ENCODE measurements around the gene CYP2E1. TPM values are rescaled to one million over a fixed set of nuclear protein-coding genes. Genes with fewer than 3 reads are reported as not detected.
"Not testable (repeated sequence)": the region's sequence is repeated elsewhere in the genome, so short reads cannot be mapped to it uniquely, and the experiment has no call there.

Gene CYP2E1
- total and polyA plus RNA-seq, 10 of the 15 experiments (the other 5 are each of a cell fraction or from before 2014, with no cell fraction given): 0.09 to 1.9 (median 0.28) TPM; not detected in 3

DNA sequence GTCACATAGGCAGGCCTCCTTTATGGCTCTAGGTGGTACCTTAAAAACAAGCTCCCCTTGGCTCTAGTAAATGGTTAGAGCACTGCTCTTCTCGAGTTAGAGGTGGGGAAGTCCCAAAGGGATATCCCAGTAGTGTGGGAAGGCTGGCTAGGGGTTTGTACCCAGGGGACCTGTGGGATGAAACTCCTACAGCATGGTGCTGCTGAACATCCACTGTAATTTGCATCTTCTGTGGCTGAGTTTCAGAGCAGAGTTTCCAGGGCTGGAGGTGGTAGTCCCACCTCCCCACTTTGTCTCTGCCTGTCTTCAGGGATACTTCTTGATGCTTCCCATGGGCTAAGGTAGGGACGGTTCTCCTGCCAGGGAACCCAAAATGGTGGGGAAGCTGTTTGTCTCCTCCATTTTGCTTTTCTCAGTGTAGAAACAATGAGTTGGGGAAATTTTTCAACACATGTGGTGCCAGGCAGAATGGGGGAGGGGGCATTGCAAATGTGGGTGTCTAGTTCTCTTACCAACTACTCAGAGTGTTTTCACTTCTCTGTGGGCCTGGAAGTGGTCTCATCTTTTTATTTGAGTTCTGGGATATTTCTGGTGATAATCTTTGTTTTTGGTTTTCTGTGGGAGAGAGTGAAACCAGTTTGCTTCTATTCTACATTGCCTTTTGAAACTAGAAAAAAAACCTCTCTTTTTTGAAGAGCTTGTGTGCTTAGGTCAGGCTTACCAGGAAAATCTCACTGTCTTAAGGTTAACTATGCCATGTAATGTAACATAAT, 37.2 kb upstream of the CYP2E1 start:
- intact Hi-C loops (cut with micrococcal nuclease; ENCODE audit: unreplicated experiment): no loop called here
- POLR2A ChIA-PET: no interaction called here
- peak; percentile 59 for ATAC-seq

DNA sequence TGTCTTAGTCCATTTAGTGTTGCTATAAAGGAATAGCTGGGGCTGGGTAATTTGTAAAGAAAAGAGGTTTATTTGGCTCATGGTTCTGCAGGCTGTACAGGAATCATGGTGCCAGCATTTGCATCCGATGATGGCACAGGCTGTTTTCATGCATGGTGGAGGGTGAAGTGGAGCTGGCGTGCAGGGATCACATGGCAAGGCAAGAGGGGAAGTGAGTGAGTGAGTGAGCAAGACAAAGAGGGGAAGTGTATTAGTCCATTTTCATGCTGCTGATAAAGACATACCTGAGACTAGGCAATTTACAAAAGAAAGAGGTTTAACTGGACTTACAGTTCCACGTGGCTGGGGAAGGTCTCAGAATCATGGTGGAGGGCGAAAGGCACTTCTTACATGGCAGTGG, 33.6 kb upstream of the CYP2E1 start:
- DNase-seq (ENCODE audit: low read depth, low spot score); H3K27me3 ChIP-seq (replicated peaks in 1 of 2; ENCODE audit: control insufficient read depth in 2 of 2, insufficient read depth in 2 of 2, low read length in 1 of 2); H4K20me1 ChIP-seq (ENCODE audit: control insufficient read depth, insufficient read depth); H3K36me3 ChIP-seq (ENCODE audit: control insufficient read depth in 2 of 2, insufficient read depth in 2 of 2, low read length in 1 of 2); POLR2A ChIA-PET; H3K4me3 ChIP-seq; RAD21 ChIA-PET (ENCODE audit: unreplicated experiment); H2AFZ ChIP-seq (ENCODE audit: control insufficient read depth, low read depth, low read length); SMC1A ChIA-PET (ENCODE audit: uncharacterized antibody, unreplicated experiment); BruUV-seq (replicated peaks); H3K4me2 ChIP-seq (ENCODE audit: control insufficient read depth, insufficient read depth); intact Hi-C loops (cut with micrococcal nuclease; ENCODE audit: unreplicated experiment); H3K27ac ChIP-seq (ENCODE audit: control insufficient read depth, insufficient read depth); FAIRE-seq; in situ Hi-C loops (cut with MboI); H3K79me2 ChIP-seq (ENCODE audit: control insufficient read depth, insufficient read depth, low read length); H3K9ac ChIP-seq (ENCODE audit: control insufficient read depth, insufficient read depth, low read length); ATAC-seq: not testable (repeated sequence)
- CTCF ChIA-PET: interaction anchor here (1.9 kb wide), 1 partner anchor 55 kb away, joined by 5 read pairs; no protein-coding TSS in a partner anchor
- H3K9me3 ChIP-seq (replicated peaks; ENCODE audit: control insufficient read depth, insufficient read depth, low read length): peaks cover 25% of the 10 kb centered on the region
- H3K4me1 ChIP-seq (ENCODE audit: control insufficient read depth, insufficient read depth, low read length): peaks cover 14% of the 10 kb centered on the region
- WGBS (ENCODE audit: insufficient coverage, insufficient replicate concordance, low lambda C conversion rate, missing lambda C conversion rate): 1% methylated on average over 4 of the region's 4 CpGs

More for the DNA sequence above, 37.2 kb upstream of the CYP2E1 start:
- FAIRE-seq (no peak), DNase-seq (ENCODE audit: low read depth, low spot score) (peak; percentile 75)
- ChIA-PET RAD21 (ENCODE audit: unreplicated experiment) (interaction anchor here (1.3 kb wide), 1 partner anchor 161 kb away, joined by 5 read pairs; no protein-coding TSS in a partner anchor), SMC1A (ENCODE audit: uncharacterized antibody, unreplicated experiment) (interaction anchor here (1.1 kb wide), 1 partner anchor 160 kb away, joined by 3 read pairs; no protein-coding TSS in a partner anchor), CTCF (interaction anchor here (1.2 to 2.4 kb wide), 3 partner anchors 8 to 52 kb away, joined by 3 to 7 read pairs (median 5); no protein-coding TSS in a partner anchor)
- no peak overlapping the region for H3K4me3 ChIP-seq
- peaks cover 14% of the 10 kb centered on the region for H3K4me1 ChIP-seq (ENCODE audit: control insufficient read depth, insufficient read depth, low read length)
- no peaks in the 10 kb centered on the region for H3K27me3 ChIP-seq (replicated peaks in 1 of 2; ENCODE audit: control insufficient read depth in 2 of 2, insufficient read depth in 2 of 2, low read length in 1 of 2)
- in situ Hi-C loops (cut with MboI): no loop called here
- no peaks in the 10 kb centered on the region for H3K36me3 ChIP-seq (ENCODE audit: control insufficient read depth in 2 of 2, insufficient read depth in 2 of 2, low read length in 1 of 2)
- no peak overlapping the region; the same call in 1 of the 2 replicates for H3K9ac ChIP-seq (ENCODE audit: control insufficient read depth, insufficient read depth, low read length)
- H3K79me2 ChIP-seq (ENCODE audit: control insufficient read depth, insufficient read depth, low read length): no peaks in the 10 kb centered on the region
- H3K27ac ChIP-seq (ENCODE audit: control insufficient read depth, insufficient read depth): peak overlapping the region; percentile 69
- no TSS peak for BruUV-seq (replicated peaks)
- TF ChIP-seq YY1 (IDR thresholded peaks at IDR 0.05; ENCODE audit: low read depth, low read length) (0 out of 2 replicates have a peak, but pooled peaks have one; percentile 50), NFYB (IDR thresholded peaks at IDR 0.05; ENCODE audit: insufficient read depth, low read depth, low read length) (no peak), PAX5 (IDR thresholded peaks at IDR 0.05; ENCODE audit: borderline replicate concordance, low read depth, low read length) (peak; percentile 40; the same call in 1 of the 2 replicates), MEF2B (IDR thresholded peaks at IDR 0.05; ENCODE audit: partially characterized antibody, poor library complexity, severe bottlenecking) (peak; percentile 88), HDAC6 (IDR thresholded peaks at IDR 0.05; ENCODE audit: unreplicated experiment) (no peak), RUNX3 (IDR thresholded peaks at IDR 0.05; ENCODE audit: low read length) (peak; percentile 58)
- TF ChIP-seq, protein P1, sequence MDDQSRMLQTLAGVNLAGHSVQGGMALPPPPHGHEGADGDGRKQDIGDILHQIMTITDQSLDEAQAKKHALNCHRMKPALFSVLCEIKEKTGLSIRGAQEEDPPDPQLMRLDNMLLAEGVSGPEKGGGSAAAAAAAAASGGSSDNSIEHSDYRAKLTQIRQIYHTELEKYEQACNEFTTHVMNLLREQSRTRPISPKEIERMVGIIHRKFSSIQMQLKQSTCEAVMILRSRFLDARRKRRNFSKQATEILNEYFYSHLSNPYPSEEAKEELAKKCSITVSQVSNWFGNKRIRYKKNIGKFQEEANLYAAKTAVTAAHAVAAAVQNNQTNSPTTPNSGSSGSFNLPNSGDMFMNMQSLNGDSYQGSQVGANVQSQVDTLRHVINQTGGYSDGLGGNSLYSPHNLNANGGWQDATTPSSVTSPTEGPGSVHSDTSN (IDR thresholded peaks at IDR 0.05; ENCODE audit: insufficient replicate concordance, low read depth, low read length): no peak
- peak overlapping the region; percentile 47; the same call in 1 of the 2 replicates for H2AFZ ChIP-seq (ENCODE audit: control insufficient read depth, low read depth, low read length)
- H3K9me3 ChIP-seq (replicated peaks; ENCODE audit: control insufficient read depth, insufficient read depth, low read length): peaks cover 30% of the 10 kb centered on the region
- peak overlapping the region; percentile 68 for H3K4me2 ChIP-seq (ENCODE audit: control insufficient read depth, insufficient read depth)
- 2% methylated on average over 2 of the region's 2 CpGs for WGBS (ENCODE audit: insufficient coverage, insufficient replicate concordance, low lambda C conversion rate, missing lambda C conversion rate)
- no peaks in the 10 kb centered on the region for H4K20me1 ChIP-seq (ENCODE audit: control insufficient read depth, insufficient read depth)

Data from GM12878 (cell line).